Calu3 (cell line): ENCODE results near the gene KIRREL3. TPM values are rescaled to one million over a fixed set of nuclear protein-coding genes. Genes with fewer than 3 reads are reported as not detected.

Source experiments
- BruUV-seq: library from RNA; stranded (reverse); fragments of 400-500 nt; replicated peaks from 2 replicates; lab custom pipeline; 2021; lab: Mats Ljungman, UMichigan
- CTCF ChIA-PET: fragments of 300-600 bp; sonication (Branson Sonifier 250); formaldehyde crosslinking; loops from one replicate; lab custom pipeline; 2022; ENCODE audit warnings: antibody characterized with exemption; lab: Charles Lee
- DNase-seq: peaks from one replicate; pipeline ENCODE4 v3.0.0; 2022
- H3K27ac Mint-ChIP-seq: one replicate; pipeline ENCODE4 v1.8.0; 2022; ENCODE audit warnings: mixed read lengths; ENCODE audit not compliant: unreplicated experiment
- H3K27me3 Mint-ChIP-seq: one replicate; pipeline ENCODE4 v1.8.0; 2022; ENCODE audit warnings: mixed read lengths; ENCODE audit not compliant: unreplicated experiment
- H3K36me3 Mint-ChIP-seq: one replicate; pipeline ENCODE4 v1.8.0; 2022; ENCODE audit warnings: mild to moderate bottlenecking, moderate library complexity, mixed read lengths; ENCODE audit not compliant: insufficient read depth, unreplicated experiment
- H3K4me1 Mint-ChIP-seq: one replicate; pipeline ENCODE4 v1.8.0; 2022; ENCODE audit warnings: mild to moderate bottlenecking, low read depth, mixed read lengths; ENCODE audit not compliant: unreplicated experiment
- H3K4me3 Mint-ChIP-seq: one replicate; pipeline ENCODE4 v1.8.0; 2022; ENCODE audit warnings: mild to moderate bottlenecking, low read depth, moderate library complexity, mixed read lengths; ENCODE audit not compliant: unreplicated experiment
- H3K9me3 Mint-ChIP-seq: one replicate; pipeline ENCODE4 v1.8.0; 2022; ENCODE audit warnings: low read depth, mixed read lengths; ENCODE audit not compliant: unreplicated experiment
- intact Hi-C: fragments of 100-400 bp; cut with micrococcal nuclease; formaldehyde crosslinking; loops from one replicate; pipeline ENCODE4 v1.10.0; 2022; ENCODE audit not compliant: unreplicated experiment
- total RNA-seq: library from RNA; stranded (reverse); gene quantifications from 2 replicates; pipeline ENCODE4 v1.2.3, GENCODE V29; 2022
- TF ChIP-seq, protein P1 (sequence below): fragments of 200-600 bp; IDR thresholded peaks from one replicate; pipeline ENCODE4 v1.8.0; 2022; ENCODE audit warnings: antibody characterized with exemption; ENCODE audit not compliant: unreplicated experiment

Gene KIRREL3
- total RNA-seq, 1 experiment from 2014 or later, result 0.26 TPM

DNA sequence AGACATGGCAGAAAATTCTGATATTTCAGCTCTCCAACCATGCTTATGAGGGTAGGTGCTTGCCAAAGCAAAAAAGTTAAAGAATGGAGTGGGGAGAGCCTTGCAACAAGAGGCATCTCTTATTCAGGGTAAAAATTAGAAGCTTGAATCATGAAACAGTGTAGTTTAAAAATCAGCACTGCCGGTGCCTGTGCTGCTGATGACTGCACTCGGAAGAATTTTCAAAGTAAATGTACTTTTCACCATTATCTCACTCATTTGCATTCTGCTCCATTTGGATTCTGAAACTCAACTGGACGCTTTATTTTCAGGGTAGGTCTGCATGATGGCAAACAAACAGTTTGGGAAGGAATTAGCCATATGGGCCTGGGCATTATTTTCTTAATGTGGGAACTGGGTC lies 126.3 kb downstream of the KIRREL3 start:
- no peaks in the 10 kb centered on the region for H3K9me3 Mint-ChIP-seq
- BruUV-seq, result no TSS peak
- no peak overlapping the region for H3K27ac Mint-ChIP-seq
- TF ChIP-seq, protein P1, sequence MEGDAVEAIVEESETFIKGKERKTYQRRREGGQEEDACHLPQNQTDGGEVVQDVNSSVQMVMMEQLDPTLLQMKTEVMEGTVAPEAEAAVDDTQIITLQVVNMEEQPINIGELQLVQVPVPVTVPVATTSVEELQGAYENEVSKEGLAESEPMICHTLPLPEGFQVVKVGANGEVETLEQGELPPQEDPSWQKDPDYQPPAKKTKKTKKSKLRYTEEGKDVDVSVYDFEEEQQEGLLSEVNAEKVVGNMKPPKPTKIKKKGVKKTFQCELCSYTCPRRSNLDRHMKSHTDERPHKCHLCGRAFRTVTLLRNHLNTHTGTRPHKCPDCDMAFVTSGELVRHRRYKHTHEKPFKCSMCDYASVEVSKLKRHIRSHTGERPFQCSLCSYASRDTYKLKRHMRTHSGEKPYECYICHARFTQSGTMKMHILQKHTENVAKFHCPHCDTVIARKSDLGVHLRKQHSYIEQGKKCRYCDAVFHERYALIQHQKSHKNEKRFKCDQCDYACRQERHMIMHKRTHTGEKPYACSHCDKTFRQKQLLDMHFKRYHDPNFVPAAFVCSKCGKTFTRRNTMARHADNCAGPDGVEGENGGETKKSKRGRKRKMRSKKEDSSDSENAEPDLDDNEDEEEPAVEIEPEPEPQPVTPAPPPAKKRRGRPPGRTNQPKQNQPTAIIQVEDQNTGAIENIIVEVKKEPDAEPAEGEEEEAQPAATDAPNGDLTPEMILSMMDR, result no peak
- H3K4me3 Mint-ChIP-seq, result no peak overlapping the region
- H3K27me3 Mint-ChIP-seq, result no peaks in the 10 kb centered on the region
- peaks cover 17% of the 10 kb centered on the region for H3K4me1 Mint-ChIP-seq
- no peak for DNase-seq
- intact Hi-C loops, result loop anchor here (5.0 kb wide), 1 partner anchor 88 kb away; no protein-coding TSS in a partner anchor
- CTCF ChIA-PET, result interaction anchor here (0.6 kb wide), 1 partner anchor 395 kb away, joined by 3 read pairs; no protein-coding TSS in a partner anchor
- no peaks in the 10 kb centered on the region for H3K36me3 Mint-ChIP-seq

DNA sequence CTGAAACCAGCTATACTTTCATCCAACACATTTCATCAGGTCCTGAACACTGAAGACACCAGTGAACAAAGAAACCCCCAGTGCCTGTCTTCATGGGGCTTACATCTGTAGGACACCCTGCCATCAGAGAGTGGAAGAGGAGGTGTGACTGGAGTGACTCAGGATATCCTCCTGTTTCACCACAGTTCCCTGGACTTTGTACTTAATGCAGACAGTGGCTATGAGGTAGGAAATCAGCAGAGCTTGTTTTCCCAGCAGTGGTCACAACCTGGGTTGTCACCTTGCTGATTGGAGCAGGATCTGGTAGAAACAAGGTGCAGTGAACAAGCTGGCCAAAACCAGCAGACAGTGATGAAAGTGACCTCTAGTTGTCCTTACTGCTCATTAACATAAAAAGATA lies 128.8 kb downstream of the KIRREL3 start:
- H3K27ac Mint-ChIP-seq, result no peak overlapping the region
- no peak overlapping the region for H3K4me3 Mint-ChIP-seq
- intact Hi-C loops, result loop anchor here (5.0 kb wide), 1 partner anchor 91 kb away; no protein-coding TSS in a partner anchor
- peaks cover 13% of the 10 kb centered on the region for H3K27me3 Mint-ChIP-seq
- CTCF ChIA-PET, result no interaction called here
- DNase-seq, result peak; percentile 15
- H3K4me1 Mint-ChIP-seq, result peaks cover 17% of the 10 kb centered on the region
- BruUV-seq, result no TSS peak
- H3K9me3 Mint-ChIP-seq, result no peaks in the 10 kb centered on the region
- no peaks in the 10 kb centered on the region for H3K36me3 Mint-ChIP-seq
- TF ChIP-seq, protein P1, result no peak

DNA sequence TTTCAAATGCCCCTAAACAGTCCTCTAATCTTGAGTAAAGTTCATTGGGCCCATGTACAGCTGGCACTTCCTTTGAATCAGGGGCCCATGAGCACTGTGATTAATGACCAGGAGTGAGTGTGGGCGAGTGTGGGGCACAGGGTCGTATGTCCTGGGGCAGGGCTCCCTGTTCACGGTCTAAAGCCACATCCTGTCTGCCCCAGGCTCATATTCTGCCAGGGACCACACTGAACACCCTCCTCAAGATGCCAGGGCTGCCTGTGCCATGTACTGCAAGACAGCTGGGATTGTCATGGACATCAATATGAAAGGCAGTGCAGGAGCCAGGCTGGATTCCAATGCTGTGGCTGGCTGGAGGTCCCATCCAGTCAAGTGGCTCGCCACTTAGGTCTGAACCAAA lies 130.5 kb downstream of the KIRREL3 start:
- peaks cover 17% of the 10 kb centered on the region for H3K4me1 Mint-ChIP-seq
- CTCF ChIA-PET, result no interaction called here
- no peak overlapping the region for H3K4me3 Mint-ChIP-seq
- no peak for DNase-seq
- H3K9me3 Mint-ChIP-seq, result no peaks in the 10 kb centered on the region
- TF ChIP-seq, protein P1, result no peak
- no TSS peak for BruUV-seq
- no peak overlapping the region for H3K27ac Mint-ChIP-seq
- H3K27me3 Mint-ChIP-seq, result peaks cover 14% of the 10 kb centered on the region
- no peaks in the 10 kb centered on the region for H3K36me3 Mint-ChIP-seq
- intact Hi-C loops, result loop anchor here (5.0 kb wide), 1 partner anchor 92 kb away; no protein-coding TSS in a partner anchor

DNA sequence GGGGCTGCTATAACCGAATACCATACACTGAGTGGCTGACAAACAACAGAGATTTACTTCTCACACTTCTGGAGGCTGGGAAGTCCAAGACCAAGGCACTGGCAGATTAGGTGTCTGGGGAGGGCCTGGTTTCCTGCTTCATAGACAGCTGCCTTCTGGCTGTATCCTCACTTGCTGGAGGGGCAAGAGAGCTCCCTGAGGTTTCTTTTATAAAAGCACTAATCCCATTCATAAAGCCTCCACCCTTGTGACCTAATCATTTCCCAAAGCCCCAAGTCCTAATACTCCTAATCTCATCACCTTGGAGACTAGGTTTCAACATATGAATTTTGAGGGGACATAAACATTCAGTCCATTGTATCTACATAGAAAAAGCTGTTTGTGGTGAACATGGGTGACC lies 131.8 kb downstream of the KIRREL3 start:
- CTCF ChIA-PET, result interaction anchor here (0.7 kb wide), 1 partner anchor 363 kb away, joined by 5 read pairs; no protein-coding TSS in a partner anchor
- Mint-ChIP-seq H3K4me1 (peaks cover 17% of the 10 kb centered on the region), H3K4me3 (no peak overlapping the region), H3K36me3 (no peaks in the 10 kb centered on the region), H3K27me3 (peaks cover 14% of the 10 kb centered on the region), H3K27ac (no peak overlapping the region), H3K9me3 (no peaks in the 10 kb centered on the region)
- DNase-seq, result no peak
- TF ChIP-seq, protein P1, result no peak
- intact Hi-C loops, result no loop called here
- no TSS peak for BruUV-seq
